ENCODE results near the gene TBC1D10B.

DNA sequence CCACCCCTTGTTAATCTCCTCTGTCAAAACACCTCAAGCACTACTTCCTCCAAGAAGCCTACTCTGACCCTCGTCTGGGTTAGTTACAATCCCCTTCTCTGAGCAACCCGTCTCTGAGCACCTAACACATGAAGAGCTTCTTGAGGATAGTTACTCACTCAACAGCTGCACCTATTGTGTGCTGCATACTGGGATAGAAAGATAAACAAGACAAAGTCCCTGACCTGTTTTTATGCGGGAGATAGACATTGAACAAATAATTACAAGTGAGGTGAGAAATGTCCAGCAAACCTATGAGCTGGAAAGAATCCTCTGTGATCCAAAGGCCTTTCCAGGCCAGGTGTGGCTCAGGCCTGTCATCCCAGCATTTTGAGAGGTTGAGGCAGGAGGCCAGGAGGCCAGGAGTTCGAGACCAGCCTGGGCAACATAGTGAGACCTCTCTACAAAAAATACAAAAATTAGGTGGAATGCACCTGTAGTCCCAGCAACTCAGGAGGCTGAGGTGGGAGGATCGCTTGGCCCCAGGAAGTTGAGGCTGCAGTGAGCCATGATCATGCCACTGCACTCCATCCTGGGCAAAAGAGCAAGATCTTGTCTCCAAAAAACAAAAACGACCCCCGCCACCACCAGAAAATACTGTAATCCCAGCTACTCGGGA lies 31.6 kb upstream of the TBC1D10B start:
- TF ChIP-seq, protein P1, sequence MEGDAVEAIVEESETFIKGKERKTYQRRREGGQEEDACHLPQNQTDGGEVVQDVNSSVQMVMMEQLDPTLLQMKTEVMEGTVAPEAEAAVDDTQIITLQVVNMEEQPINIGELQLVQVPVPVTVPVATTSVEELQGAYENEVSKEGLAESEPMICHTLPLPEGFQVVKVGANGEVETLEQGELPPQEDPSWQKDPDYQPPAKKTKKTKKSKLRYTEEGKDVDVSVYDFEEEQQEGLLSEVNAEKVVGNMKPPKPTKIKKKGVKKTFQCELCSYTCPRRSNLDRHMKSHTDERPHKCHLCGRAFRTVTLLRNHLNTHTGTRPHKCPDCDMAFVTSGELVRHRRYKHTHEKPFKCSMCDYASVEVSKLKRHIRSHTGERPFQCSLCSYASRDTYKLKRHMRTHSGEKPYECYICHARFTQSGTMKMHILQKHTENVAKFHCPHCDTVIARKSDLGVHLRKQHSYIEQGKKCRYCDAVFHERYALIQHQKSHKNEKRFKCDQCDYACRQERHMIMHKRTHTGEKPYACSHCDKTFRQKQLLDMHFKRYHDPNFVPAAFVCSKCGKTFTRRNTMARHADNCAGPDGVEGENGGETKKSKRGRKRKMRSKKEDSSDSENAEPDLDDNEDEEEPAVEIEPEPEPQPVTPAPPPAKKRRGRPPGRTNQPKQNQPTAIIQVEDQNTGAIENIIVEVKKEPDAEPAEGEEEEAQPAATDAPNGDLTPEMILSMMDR (IDR thresholded peaks at IDR 0.05; ENCODE audit: poor library complexity): no peak
- no peak for TF ChIP-seq EZH2 (IDR thresholded peaks at IDR 0.05; ENCODE audit: borderline replicate concordance)

All from hepatocyte (in vitro differentiated cells).